Stimulated activated CD8-positive, alpha-beta memory T cell treated with anti-CD3 and anti-CD28 coated beads, Interleukin-2, amount 100 ng/mL, for 1 hour (primary cell): ENCODE measurements around the gene GAB4.
"Not testable (repeated sequence)": the region's sequence is repeated elsewhere in the genome, so short reads cannot be mapped to it uniquely, and the experiment has no call there.

ENCODE experiments used
- DNase-seq, 2 donors: peaks; one replicate each; pipeline ENCODE4 v3.0.0-alpha.2; 2020; ENCODE audit warnings: low read depth in 2 of 2

The GAB4 gene

DNA sequence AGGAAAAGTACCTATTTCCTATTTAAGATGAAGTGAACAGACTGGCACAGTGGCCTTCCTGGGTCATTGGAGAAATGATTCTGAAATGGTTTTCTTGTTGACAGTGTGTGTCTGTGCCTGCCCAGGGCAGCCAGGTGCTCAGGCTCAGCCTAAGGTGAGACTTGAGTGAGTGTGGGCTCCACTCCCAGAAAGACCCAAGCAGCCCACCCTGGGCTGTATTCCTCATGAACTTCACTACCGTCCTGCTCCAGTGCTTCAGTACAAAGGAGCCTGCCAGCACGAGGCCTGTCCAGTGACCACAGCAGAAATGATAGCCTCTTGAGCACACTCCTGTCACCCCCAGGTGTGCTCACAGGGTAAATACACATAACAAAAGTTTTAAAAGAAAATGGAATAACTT is 49.5 kb downstream of the GAB4 start:
- DNase-seq = no peak

DNA sequence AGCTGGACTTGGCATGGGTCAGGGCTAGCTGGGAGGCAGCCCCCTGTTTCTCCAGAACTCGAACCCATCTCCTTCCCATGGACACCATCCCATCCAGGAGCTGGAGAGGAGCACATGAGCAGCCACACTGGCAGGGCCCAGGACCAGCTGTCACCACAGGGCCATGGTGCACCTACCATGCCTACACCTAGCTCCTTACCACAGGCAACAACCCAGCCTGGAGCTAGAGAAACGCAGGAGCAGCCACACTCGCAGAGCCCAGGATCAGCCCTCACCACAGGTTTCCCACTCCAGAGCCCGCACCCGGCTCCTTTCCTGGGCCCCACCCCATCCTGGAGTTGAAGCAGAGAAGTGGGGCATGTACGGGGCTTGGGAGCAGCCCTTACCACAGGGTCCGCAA is 50.2 kb downstream of the GAB4 start:
- DNase-seq = no peak

DNA sequence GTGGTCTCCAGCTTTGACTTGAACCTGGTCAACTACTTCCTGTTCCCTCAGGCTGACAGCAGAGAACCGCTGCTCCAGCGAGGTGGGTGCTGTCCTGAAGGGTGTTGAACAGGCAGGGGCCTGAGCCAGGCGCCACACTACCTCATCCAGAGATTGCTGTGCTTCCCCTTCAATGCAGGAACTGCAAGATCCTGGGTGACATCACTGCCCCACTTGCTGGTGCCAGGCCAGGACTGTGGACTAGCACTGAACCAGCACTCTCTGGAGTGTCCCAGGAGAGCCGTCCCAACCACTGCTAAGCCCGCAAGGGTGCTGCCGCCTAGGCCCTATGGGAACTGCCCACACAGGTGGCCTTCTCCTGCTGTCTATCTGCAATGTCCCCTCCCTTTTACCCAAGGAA is 51.7 kb downstream of the GAB4 start:
- no peak for DNase-seq

DNA sequence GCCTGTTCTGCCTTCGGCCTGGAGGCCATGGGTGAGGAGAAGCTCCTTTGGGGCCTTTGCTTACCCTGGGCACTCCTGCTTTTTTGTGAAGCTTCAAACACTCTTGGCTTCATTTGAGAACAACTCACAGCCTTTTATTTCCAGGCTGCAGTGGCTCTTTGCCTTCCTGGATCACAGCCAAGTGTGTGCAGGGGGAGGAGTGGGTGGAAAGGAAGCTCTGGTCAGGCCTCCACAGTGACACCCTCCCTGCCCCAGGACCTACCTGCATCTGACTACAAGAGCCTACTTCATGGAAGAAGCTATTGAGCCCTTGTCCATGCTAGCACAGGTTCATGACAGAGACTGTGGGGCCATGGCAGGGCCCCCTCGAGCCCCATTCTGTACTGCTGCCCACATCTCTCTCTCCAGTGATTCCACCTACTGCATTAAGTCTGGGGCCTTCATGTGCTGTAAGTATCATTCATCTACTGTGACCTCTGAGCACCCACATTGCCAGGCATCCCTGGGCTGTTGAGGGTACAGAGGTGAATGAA is 52.3 kb downstream of the GAB4 start:
- no peak for DNase-seq

DNA sequence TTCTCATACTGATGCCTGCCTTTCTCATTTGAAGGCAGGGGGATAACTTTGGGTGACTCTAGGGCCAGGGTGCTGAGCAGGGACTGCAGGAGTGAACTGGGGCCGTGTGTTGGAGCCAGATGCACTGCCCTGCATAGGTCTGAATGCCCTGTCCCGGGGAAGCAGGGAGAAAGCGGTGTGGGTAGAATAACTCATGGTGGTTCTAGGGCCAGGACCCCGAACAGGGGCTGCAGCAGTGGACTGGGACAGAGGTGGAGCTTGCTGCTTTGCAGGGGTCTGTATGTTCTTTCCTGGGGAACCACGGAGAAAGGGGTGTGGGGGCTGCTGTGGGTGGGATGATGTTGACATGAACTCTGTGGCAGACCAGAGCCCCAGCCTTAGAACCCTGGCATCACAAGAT is 52.9 kb downstream of the GAB4 start:
- no peak for DNase-seq

DNA sequence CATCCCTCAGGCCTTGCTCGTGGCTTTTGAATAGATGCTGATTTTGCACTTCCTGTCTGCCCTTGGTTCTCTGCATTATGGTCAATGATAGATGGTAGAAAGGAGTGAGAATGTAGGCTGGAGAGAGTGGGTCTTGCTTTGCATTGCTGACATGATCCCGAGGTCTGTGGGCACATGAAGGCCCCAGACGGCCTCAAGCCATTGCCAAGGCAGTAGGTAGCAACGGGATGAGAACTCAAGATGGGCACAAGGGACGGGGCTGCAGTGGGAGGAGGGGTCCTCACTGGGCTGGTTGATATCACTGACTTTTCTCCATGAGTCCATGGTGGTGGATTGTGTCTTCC is 54.0 kb downstream of the GAB4 start:
- no peak for DNase-seq

DNA sequence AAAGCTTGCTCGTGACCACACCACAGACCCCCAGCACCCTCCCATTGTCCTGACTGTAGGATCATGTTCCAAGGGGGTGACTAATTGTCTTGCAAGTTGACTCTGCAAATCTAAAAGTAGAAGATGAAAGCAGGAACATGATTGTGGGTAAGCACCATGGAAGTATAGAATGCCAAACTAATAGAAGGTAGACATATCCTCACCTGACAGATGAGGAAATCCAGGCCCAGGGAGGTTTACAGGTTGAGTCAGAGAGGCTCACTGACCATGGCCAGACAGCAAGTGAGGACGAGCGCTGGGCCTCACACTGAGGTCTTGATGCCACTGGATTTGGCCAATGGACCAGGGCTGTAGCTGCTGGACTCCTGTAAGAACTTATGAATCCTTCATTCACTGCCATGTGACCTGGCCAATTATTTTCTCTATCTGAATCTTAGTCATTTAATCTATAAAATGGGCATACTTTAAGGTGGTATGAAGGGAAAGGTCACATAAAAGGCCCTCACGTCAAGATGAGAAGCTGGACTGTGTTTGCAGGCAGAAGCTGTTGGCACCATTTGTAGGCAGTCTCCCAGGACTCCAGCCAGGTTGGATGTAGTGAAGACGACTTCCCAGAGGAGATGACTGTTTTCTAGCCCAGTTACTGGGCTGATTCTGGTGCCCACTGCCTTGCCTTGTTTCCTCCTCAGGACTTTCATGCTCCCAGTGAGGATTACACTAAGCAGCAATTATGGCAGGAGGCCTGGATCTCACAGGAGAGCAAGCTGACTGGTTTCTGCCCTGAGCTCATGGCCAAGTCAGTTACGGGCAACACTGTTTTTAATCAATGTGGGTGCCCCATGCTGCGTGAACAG is 54.6 kb downstream of the GAB4 start:
- DNase-seq = no peak

DNA sequence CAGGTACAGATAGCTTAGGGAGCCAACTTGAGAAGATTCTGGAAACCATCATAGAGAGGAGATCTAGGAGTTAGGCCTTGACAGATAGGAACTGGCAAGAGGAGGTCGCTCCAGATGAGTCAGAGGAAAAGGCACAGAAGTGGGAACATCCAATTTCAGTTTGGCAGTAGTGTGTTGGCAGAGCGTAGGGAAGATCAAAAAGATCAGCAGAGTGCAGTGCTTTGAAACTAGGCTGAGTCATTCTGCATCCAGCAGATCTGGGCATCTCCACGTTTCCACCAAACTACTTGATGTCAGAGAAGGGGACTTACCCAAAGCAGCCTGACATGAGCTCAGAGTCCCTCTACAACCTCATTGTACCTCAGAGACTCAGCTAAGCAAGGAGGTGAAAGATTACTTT is 58.5 kb downstream of the GAB4 start:
- no peak for DNase-seq

DNA sequence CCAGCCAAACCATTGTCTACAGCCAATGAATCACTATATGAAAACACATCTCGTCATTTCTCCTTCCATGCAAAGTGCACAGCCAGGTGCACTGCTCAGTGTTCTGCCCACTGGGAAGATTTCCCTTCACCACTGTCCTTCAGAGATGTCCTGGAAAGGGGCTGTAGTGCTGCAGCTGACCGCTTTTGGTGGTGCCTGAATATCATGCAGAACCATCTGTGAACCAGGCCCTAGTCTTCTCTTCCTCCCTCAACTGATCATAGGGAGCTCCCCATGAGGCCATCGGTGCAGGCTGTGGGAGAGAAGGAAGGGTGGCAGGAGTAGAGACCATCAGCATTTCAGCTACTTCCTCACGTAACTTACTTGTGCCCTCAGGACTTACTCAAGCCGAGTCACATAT is 70.2 kb downstream of the GAB4 start:
- DNase-seq = no peak

DNA sequence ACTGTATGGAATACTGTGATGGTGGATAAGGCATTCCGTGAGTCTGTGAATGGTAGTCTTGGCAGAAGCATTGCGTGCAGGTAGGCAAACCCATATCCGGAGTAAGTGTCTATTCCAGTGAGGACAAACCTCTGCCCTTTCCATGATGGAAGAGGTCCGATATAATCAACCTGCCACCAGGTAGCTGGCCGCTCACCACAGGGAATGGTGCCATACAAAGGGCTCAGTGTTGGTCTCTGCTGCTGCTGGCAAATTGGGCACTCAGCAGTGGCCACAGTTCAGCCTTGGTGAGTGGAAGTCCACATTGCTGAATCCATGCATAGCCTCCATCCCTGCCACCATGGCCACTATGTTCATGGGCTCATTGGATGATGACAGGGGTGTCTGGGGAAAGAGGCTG is 70.8 kb downstream of the GAB4 start:
- not testable (repeated sequence) for DNase-seq

DNA sequence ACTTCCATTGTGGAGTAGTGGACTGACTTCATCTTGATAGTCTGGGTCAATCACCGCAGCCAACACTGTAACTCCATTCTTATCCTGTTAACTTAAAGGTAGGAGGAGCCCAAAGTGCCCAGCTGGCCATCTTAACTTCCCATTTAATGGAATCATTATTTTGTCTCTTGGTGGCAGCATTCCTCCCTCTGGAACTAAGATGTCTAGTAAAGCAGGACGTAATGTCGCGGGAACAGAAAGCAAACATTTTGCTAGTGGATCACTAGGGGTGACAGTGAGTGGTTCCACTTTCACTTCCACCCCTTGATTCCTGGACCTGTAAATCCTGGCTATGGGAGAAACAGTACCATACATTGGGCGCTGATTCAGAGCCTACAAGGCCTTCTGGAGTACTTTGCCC is 71.4 kb downstream of the GAB4 start:
- no peak for DNase-seq

DNA sequence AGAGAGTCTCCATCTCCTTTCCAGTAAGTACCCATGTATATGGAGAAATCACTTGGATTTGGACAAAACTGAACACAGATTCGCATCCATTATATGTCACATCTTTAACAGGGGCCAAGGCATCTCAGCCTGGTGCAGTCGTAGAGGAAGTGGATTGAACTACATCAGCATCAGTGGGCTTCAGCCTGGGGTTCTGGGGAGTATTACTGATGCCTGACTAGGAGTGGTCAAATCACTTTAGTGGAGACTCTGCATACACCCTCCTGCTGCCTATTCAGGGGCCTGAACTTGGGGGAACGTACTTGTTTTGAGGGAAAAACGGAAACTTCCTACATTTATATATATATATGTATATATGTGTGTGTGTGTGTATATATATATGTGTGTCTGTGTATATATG is 72.8 kb downstream of the GAB4 start:
- DNase-seq = no peak

DNA sequence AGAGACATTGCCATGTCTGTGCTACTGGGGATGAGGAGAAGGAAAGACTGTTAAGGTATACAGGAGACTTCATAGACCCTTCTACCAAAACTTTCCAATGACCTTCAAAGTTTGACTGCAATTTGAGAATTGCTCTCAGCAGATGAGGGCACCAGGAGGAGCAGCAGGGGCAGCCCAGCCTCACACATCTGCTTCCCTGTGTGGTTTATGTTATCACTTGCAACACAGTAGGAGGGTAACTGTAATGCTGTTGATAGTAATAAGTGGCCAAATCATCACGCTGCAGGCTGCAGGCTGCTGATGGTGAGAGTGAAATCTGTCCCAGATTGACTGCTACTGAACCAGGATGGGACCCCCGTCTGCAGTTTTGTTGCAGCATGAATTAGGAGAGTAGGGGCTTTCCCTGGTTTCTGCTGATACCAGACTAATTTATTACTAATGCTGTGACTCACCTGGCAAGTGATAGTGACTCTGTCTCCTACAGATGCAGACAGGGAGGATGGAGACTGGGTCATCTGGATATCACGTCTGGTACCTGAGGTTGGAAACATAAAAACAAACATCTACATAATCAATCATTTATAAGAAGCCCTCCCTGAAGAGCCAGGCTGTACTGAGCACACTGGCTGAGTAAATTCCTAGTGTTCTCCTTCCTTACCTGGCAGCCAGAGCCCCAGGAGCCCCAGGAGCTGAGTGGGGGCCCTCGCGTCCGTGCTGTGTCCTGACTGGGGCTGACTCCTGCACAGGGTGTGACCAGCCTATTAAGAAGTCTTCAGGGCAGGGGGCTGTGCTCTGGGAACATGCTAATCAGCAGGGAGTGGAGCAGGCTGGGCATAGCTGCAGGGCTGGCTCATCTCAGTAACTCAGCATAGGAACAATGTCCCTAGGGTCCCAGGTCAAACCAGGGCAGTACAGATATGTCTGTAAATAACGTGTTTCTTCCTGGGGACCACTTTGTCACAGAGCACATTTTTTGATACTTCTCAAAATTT is 74.4 kb downstream of the GAB4 start:
- DNase-seq = no peak

DNA sequence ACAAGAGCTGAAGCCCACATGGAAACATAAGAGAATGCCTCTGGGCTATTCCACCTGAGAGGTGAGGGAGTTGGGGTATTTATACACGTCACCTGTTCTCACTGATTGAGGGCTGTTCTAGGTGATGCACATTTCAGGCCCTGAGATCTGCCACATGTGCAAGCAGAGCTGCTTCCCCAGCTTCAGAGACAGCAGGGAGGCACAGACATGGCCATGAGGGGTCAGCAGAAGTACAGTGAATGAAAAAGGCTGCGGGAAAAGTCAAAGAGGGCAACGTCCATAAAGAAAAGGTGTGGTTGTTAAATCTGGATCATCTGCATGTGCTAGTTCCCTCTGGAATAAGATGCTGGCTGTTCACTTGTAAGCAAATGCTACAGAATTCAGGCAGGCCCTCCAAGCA is 75.4 kb downstream of the GAB4 start:
- no peak for DNase-seq

DNA sequence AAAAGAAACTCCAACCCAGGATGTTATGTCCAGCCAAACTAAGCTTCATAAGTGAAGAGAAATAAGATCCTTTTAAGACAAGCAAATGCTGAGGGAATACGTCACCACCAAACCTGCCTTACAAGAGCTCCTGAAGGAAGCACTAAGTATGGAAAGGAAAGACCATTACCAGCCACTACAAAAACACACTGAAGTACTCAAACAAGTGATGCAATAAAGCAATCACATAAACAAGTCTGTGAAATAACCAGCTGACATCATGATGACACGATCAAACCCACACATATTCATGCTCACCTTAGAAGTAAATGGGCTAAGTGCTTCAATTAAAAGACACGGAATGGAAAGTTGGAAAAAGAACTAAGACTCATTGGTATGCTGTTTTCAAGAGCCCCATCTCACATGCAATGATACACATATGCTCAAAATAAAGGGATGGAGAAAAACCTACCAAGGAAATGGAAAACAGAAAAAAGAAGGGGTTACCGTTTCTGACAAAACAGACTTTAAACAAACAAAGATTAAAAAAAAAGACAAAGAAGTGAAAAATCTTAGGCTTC is 82.5 kb downstream of the GAB4 start:
- DNase-seq = no peak

DNA sequence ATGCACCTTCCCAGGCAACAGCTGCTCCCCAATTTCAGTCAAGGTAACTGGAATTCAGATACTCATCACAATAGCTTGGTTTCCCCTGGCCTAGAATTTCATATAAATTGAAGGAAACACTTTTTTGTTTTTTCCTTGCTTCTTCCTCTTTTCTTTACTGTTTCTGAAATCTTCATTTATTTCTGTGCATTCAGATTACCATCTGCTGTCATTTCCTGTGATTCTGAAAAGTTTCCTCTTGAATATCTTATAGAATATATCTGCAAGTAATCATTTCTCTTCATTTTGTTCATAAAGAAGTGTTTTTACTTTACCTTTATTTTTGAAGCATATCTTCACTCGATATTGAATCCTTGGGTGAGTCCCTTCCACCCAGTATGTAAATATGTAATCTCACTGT is 85.3 kb downstream of the GAB4 start:
- no peak for DNase-seq

DNA sequence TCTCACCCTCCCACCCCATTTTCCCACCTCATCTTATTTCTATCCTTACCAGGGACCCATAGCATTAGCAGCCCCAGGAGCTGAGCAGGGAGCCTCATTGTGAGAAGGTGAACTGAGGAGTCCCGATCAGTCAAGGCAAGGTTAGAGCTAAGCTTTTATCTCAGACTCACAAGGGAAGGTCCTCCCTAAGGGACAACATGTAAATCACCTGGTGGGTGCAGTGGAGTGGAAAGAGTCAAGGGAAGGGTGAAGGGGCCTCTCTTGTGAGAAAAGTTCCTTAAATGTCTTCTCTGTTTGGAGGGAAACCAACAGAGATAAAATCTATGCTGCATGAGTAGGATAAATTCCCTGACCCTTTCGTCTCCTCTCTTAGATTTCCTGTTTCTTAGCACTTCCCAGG is 85.9 kb downstream of the GAB4 start:
- DNase-seq = no peak

DNA sequence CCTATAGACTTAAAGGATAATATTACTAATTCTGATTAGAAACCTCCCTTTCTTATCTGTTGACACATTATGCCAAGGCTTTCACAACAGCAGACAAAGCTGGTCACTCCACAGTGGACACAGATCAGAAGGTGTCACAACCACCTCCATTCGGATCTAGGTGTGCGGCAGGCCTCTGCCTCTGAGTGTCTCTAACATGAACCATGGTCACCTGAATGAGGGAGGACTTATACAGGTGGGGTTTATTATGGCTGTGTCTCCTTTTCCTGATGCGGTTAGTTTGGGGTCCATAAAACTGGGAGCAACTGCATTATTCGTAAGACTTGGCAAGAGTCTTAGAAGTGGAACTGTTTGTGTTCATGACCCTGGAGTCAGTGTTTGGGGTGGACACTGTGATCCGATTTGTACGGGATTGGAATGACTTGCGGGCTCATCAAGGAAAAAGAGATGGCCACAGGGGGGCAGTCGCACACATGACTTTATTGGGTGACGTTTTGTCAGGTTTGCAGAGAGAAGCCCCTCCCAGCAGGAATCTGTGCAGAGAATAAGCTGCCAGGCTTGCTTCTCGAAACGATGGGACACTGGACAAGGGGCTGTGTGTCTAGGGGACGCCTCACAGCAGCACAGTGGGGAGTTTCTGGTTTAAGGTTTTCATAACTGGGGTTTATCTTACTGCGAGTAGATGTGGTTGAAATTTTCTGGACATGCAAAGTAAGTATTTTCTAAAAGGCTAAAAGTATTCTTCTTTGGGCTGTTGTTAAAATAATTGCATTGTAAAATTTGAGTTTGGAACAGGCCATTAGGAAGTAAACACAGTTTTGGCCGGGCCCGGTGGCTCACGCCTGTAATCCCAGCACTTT is 90.6 kb downstream of the GAB4 start:
- DNase-seq = peak; percentile 14 to 27

DNA sequence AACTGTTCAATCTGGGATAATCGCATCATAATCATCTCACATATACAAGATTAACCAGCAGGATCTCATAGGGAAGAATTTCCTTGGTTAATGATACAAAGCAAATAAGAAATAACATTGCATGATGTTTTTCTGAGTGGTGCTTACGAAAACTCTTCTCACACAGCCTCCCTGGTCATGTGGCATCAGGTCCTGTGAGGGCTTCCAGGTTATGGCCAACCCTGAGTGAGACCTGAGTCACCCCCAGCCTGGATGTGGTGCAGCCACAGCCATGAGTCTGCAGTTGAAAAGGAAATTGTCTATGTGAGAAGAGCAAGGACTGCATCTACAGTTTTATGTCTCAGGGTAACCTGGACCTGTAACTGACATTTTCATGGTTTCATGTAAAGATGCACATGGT is 92.3 kb downstream of the GAB4 start:
- DNase-seq = no peak

DNA sequence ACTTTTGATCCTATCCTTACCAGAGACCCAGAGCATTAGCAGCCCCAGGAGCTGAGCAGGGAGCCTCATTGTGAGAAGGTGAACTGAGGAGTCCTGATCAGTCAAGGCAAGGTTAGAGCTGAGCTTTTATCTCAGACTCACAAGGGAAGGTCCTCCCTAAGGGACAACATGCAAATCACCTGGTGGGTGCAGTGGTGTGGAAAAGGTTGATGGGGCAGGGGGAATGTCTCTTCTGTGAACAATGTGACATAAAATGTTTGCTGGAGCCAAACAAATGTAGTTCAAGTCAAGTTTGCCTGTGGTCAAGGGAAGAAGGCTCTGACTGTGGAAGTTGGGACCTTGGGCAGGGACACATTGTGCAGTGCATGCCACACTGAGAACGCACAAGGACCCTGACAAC is 93.1 kb downstream of the GAB4 start:
- DNase-seq = not testable (repeated sequence)

DNA sequence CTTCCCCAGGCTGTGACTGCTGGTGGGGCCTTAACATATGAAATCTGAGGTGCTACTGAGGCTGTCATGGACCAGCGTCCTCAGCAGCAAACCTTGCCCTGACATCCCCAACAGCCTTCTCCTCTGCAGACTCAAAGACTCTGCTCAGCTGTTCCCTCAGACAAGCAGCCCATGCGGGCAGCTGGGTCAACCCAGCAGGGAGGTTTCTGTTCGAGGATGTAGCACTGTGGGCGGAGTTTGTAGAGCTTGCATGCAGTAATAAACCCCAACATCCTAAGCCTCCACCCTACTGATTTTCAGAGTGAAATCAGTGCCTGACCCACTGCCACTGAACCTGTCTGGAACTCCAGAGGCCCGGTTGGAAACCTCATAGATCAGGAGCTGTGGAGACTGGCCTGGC is 94.0 kb downstream of the GAB4 start:
- no peak for DNase-seq
